ENCODE measurements around the gene KHDRBS1. TPM values are rescaled to one million over a fixed set of nuclear protein-coding genes. Genes with fewer than 3 reads are reported as not detected.
A peak's percentile ranks its signal among the peaks of the same experiment; 100 is the strongest.

Gene KHDRBS1
- total RNA-seq, 1 experiment from 2014 or later, result 267 TPM

- Histone ChIP-seq H3K9me3 (ENCODE audit: control insufficient read depth, low read depth, low read length) (no peaks in the 10 kb centered on the region), H3K4ac (ENCODE audit: low read depth, low read length) (no peak overlapping the region), H4K91ac (ENCODE audit: insufficient read length, low read depth, low read length) (no peak overlapping the region), H4K20me1 (ENCODE audit: control insufficient read depth, insufficient read depth, insufficient read length) (no peaks in the 10 kb centered on the region), H3K23ac (ENCODE audit: insufficient read length, low read depth, low read length) (no peak overlapping the region), H2BK12ac (ENCODE audit: insufficient read length, low read depth, low read length) (no peak overlapping the region), H3K4me1 (ENCODE audit: insufficient read depth, low read length) (no peaks in the 10 kb centered on the region), H3K27ac (ENCODE audit: insufficient read length, low read depth, low read length) (no peak overlapping the region), H2BK5ac (ENCODE audit: insufficient read length, low read length) (no peak overlapping the region), H3K79me2 (ENCODE audit: insufficient read depth, low read length) (no peaks in the 10 kb centered on the region), H2AFZ (ENCODE audit: low read length) (no peak overlapping the region), H3K56ac (ENCODE audit: insufficient read length, low read depth, low read length) (no peak overlapping the region), H4K8ac (replicated peaks; ENCODE audit: insufficient read length, low read depth, low read length) (no peak overlapping the region), H2BK20ac (ENCODE audit: low read depth, low read length, poor library complexity, severe bottlenecking) (no peak overlapping the region), H3K4me2 (ENCODE audit: insufficient read depth, insufficient read length, low read length) (no peak overlapping the region), H3K9ac (ENCODE audit: extremely low read depth, insufficient read length, low read length) (no peak overlapping the region), H2BK15ac (ENCODE audit: low read depth, low read length) (no peak overlapping the region), H2AK5ac (ENCODE audit: insufficient read length, low read length) (no peak overlapping the region), H3K23me2 (ENCODE audit: insufficient read length, low read depth, low read length, poor library complexity, severe bottlenecking) (no peaks in the 10 kb centered on the region), H2BK120ac (ENCODE audit: low read depth, low read length, poor library complexity, severe bottlenecking) (no peak overlapping the region), H3T11ph (ENCODE audit: low read length) (no peak overlapping the region), H3K27me3 (ENCODE audit: insufficient read depth, low read length) (no peaks in the 10 kb centered on the region), H4K5ac (ENCODE audit: insufficient read length, low read depth, low read length) (no peak overlapping the region), H3K14ac (ENCODE audit: insufficient read depth, low read length) (no peak overlapping the region), H3K79me1 (ENCODE audit: insufficient read depth, low read depth, low read length, poor library complexity, severe bottlenecking) (no peaks in the 10 kb centered on the region), H3K18ac (ENCODE audit: insufficient read length, low read depth, low read length) (no peak overlapping the region)
- Mint-ChIP-seq H3K27ac (0 out of 7 replicates have a peak overlapping the region, but pooled peaks of 1 of the 3 experiments have one; percentile 13), H3K27me3 (ENCODE audit: low read depth) (no peaks in the 10 kb centered on the region; the same call in 1 of the 2 replicates), H3K36me3 (ENCODE audit: insufficient read depth in 1 of 3, low read depth in 3 of 3) (peaks cover 30 to 58% (median 54%) of the 10 kb centered on the region in 3 experiments; a peak in 6 of 7 replicates), H3K9me3 (no peaks in the 10 kb centered on the region), H3K4me1 (no peaks in the 10 kb centered on the region), H3K4me3 (no peak overlapping the region)
- no peak for DNase-seq
- no peak for TF ChIP-seq CTCF (conservative IDR thresholded peaks at IDR 0.05)
- WGBS (ENCODE audit: extremely low coverage, insufficient read length, low lambda C conversion rate), result no CpG with 5 or more reads among the region's 8 CpGs
Measured at GRCh38 chr1:32091176-32091575, 77.5 kb downstream of the KHDRBS1 start.

Data from H9 (cell line).